WTC11 (cell line): ENCODE results near the gene TFPT.

Experiments used
- GTF2I ChIP-seq: fragments of 250-450 bp; sonication (Bioruptor Pico); conservative IDR thresholded peaks from 2 replicates; pipeline ENCODE4 v1.4.0; 2021; ENCODE audit warnings: mild to moderate bottlenecking
- NR1H2 ChIP-seq: sonication (generic); formaldehyde crosslinking; IDR thresholded peaks from 2 replicates; pipeline ENCODE4 v1.9.0; 2021; ENCODE audit warnings: mild to moderate bottlenecking, moderate library complexity, missing genetic modification reagents
- NR2C2 ChIP-seq: sonication (generic); formaldehyde crosslinking; IDR thresholded peaks from 2 replicates; pipeline ENCODE4 v1.8.0; 2022; ENCODE audit warnings: mild to moderate bottlenecking, missing genetic modification reagents
- RELA ChIP-seq: sonication (generic); formaldehyde crosslinking; IDR thresholded peaks from 2 replicates; pipeline ENCODE4 v1.8.1; 2022; ENCODE audit warnings: missing genetic modification reagents, mild to moderate bottlenecking, borderline replicate concordance
- SP1 ChIP-seq: sonication (generic); formaldehyde crosslinking; conservative IDR thresholded peaks from 2 replicates; pipeline ENCODE4 v1.8.1; 2022; ENCODE audit warnings: missing genetic modification reagents
- ZNF138 ChIP-seq: sonication (generic); formaldehyde crosslinking; conservative IDR thresholded peaks from 2 replicates; pipeline ENCODE4 v1.8.1; 2022; ENCODE audit warnings: mild to moderate bottlenecking, moderate library complexity, missing genetic modification reagents
- ZNF263 ChIP-seq: sonication (generic); formaldehyde crosslinking; IDR thresholded peaks from 2 replicates; pipeline ENCODE4 v1.8.1; 2022; ENCODE audit warnings: low read depth, mild to moderate bottlenecking, moderate library complexity, missing genetic modification reagents
- TF ChIP-seq, protein P1 (sequence below): fragments of 200-600 bp; IDR thresholded peaks from 2 replicates; pipeline ENCODE4 v1.8.0; 2022; ENCODE audit warnings: antibody characterized with exemption
- TF ChIP-seq, protein P2 (sequence below): sonication (generic); formaldehyde crosslinking; IDR thresholded peaks from 2 replicates; pipeline ENCODE4 v1.8.1; 2023; ENCODE audit warnings: mild to moderate bottlenecking, moderate library complexity, missing genetic modification reagents
- TF ChIP-seq, protein P3 (sequence below): sonication (generic); formaldehyde crosslinking; IDR thresholded peaks from 2 replicates; pipeline ENCODE4 v1.8.0; 2022; ENCODE audit warnings: mild to moderate bottlenecking, missing genetic modification reagents
- TF ChIP-seq, protein P4 (sequence below): sonication (generic); formaldehyde crosslinking; conservative IDR thresholded peaks from 2 replicates; pipeline ENCODE4 v1.8.1; 2022; ENCODE audit warnings: mild to moderate bottlenecking, missing genetic modification reagents

DNA sequence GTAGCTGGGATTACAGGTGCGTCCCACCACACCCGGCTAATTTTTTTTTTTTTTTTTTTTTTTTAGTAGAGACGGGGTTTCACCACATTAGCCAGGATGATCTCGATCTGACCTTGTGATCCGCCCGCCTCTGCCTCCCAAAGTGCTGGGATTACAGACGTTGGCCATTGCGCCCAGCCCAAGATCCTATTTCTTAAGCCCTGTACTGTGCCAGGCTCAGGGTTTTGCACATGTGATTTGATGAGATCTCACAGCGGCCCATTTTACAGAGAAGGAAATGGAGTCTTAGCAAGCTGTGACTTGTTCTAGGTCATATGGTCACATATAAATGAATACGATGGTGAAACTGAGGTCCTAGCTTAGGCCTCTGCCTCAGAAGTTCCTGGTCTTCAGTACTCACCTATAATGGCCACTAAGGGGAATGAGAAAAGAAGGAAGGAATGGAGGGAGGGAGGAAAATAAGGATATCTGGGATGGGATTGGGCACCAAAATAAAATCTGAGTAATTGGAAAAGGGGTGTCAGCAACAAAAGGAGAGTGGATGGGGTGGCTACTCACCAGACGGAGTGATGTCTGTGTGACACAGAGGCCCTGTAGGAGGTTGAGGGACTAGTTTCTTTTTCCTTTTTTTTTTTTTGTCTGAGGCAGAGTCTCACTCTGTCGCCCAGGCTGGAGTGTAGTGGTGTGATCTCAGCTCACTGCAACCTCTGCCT, 16.1 kb downstream of the TFPT start:
- TF ChIP-seq, protein P1, sequence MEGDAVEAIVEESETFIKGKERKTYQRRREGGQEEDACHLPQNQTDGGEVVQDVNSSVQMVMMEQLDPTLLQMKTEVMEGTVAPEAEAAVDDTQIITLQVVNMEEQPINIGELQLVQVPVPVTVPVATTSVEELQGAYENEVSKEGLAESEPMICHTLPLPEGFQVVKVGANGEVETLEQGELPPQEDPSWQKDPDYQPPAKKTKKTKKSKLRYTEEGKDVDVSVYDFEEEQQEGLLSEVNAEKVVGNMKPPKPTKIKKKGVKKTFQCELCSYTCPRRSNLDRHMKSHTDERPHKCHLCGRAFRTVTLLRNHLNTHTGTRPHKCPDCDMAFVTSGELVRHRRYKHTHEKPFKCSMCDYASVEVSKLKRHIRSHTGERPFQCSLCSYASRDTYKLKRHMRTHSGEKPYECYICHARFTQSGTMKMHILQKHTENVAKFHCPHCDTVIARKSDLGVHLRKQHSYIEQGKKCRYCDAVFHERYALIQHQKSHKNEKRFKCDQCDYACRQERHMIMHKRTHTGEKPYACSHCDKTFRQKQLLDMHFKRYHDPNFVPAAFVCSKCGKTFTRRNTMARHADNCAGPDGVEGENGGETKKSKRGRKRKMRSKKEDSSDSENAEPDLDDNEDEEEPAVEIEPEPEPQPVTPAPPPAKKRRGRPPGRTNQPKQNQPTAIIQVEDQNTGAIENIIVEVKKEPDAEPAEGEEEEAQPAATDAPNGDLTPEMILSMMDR = no peak
- TF ChIP-seq ZNF263 (CRISPR knock-in tag) = no peak
- no peak for TF ChIP-seq NR1H2 (CRISPR knock-in tag)
- TF ChIP-seq, protein P2, sequence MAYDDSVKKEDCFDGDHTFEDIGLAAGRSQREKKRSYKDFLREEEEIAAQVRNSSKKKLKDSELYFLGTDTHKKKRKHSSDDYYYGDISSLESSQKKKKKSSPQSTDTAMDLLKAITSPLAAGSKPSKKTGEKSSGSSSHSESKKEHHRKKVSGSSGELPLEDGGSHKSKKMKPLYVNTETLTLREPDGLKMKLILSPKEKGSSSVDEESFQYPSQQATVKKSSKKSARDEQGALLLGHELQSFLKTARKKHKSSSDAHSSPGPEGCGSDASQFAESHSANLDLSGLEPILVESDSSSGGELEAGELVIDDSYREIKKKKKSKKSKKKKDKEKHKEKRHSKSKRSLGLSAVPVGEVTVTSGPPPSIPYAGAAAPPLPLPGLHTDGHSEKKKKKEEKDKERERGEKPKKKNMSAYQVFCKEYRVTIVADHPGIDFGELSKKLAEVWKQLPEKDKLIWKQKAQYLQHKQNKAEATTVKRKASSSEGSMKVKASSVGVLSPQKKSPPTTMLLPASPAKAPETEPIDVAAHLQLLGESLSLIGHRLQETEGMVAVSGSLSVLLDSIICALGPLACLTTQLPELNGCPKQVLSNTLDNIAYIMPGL = no peak
- no peak for TF ChIP-seq GTF2I
- no peak for TF ChIP-seq SP1
- no peak for TF ChIP-seq RELA
- TF ChIP-seq, protein P3, sequence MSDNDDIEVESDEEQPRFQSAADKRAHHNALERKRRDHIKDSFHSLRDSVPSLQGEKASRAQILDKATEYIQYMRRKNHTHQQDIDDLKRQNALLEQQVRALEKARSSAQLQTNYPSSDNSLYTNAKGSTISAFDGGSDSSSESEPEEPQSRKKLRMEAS (CRISPR knock-in tag) = no peak
- TF ChIP-seq NR2C2 = no peak
- TF ChIP-seq, protein P4, sequence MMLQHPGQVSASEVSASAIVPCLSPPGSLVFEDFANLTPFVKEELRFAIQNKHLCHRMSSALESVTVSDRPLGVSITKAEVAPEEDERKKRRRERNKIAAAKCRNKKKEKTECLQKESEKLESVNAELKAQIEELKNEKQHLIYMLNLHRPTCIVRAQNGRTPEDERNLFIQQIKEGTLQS = no peak
- no peak for TF ChIP-seq ZNF138 (CRISPR knock-in tag)
